GM21390 (cell line): ENCODE results near the gene RARG.
"Not testable (repeated sequence)": the region's sequence is repeated elsewhere in the genome, so short reads cannot be mapped to it uniquely, and the experiment has no call there.

ENCODE experiments used
- ATAC-seq: cut with Tn5 transposase; IDR thresholded peaks from one replicate; pipeline ENCODE4 v1.9.1; 2021; ENCODE audit not compliant: unreplicated experiment

Gene RARG

DNA sequence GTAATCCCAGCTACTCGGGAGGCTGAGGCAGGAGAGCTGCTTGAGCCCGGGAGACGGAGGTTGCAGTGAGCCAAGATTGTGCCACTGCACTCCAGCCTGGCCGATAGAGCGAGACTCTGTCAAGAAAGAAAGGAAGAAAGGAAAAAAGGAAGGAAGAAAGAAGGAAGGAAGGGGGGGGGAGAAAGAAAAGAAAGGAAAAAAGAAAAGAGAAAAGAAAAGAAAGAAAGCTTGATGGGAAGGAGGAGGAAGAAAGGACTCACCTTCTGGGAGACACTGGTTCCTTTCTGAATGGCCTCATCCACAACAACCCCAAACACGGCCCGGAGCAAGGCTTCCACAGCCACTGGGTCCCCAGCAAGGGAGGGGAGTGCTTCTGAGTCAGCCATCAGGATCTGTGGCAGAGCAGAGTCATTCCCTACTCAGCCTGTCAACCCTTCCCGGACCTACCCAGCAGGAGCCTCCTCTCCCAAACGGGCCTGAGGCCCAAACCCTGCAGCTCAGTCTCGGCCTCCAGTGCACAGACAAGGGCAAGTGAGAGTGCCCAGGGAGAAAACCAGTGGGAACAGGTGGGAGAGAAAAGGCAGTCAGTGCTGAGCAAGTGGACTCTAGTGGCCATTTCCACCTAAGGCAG lies 58.8 kb downstream of the RARG start:
- no peak for ATAC-seq

DNA sequence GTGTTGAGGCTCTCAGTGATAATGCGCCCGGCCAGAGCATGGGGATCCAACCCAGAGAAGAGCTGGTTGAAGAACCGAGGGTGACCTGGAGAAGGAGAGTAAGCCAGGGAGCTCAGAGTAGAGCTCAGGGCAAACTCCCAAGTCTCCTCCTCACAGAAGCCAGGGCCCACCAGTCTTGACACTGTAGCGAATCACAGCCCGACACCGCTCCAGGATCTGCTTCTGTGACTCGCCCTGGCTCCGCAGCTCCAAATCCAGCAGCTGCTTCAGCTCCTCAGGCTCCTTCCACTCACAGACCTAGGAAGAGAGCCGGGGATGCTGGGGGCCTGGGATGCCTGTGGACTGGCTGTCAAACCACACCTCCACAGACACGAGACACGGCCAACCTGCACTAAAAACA lies 59.7 kb downstream of the RARG start:
- no peak for ATAC-seq

DNA sequence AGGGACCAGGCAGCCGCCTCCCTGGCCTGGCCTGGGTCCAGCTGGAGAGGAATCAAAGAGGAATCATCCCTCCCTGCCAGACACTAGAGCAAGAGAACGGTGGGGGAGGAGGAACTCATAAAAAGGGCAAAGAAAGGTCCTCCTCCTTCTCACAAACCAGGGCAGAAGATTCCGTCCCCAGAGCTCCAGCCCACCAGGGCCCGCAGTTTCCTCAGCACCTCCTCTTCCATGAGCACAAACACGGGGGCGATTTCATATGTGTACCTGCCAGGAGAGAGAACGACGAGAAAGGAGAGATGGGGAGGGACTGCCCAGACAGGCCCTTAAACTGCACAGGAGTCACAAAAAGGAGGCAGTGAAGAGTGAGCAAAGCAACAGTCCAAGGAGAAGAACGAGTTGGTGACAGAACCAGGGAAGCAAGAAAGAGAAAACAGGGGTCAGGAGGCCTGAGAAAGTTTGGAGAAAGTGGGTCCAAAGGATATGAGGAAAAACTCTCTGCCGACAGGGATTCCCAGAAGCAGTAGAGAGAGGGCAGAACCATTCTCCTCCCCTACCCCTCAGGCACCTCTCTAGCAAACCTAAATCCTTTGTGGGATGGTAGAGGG lies 60.2 kb downstream of the RARG start:
- no peak for ATAC-seq

DNA sequence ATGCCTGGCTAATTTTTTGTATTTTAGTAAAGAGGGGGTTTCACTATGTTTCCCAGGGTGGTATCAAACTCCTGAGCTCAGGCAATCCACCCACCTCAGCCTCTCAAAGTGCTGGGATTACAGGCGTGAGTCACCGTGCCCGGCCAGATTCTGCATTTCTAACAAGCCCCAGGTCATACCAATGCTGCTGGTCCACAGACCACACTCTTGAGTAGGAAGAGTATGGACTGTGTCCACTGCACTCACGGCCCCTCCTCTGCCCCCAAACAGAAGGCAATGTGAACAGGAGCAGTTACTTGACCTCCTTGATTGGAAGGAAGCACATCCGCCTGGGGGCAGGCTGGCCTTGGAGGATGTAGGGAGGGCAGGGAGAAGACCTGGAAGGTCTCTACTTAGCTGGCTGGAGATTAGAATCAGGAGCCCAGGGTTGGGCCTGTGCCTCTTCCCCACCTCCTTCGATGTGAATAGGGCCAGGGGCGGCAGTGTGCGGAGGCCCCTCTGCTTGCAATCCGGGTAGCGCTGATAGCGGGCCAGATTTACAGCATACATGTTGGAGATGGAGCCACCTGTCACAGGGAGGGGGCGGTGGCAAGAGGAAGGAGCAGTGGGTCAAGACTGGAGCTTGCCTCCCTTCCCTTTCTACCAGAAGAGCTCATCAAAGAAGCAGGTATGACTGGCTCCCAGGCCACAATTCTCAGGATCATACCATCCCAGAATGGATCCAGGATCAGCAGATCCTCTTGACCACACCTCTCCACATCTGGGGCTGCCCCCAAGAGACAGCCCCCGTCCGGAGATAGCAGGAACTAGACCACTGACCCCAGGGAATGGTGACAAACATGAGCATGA lies 60.9 kb downstream of the RARG start:
- no peak for ATAC-seq

DNA sequence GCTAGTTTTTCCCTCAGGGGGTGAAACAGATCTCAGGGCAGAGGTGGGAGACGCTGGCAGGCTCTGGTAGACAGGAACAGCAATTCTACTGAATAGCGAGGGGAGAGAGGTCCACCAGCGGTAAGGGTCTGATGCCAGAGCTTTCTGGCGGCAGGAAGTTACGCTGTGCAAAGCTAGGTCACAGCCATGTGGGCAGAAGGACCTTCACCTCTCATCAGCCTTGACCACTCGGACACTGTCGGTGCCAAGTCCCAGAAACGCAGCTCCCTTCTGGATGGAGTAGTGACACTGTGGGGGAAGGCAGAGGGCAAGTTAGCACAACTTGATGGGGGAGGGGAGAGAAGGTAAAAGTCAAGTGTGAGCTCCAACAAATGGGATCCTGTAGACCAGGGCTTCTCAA lies 61.8 kb downstream of the RARG start:
- no peak for ATAC-seq

DNA sequence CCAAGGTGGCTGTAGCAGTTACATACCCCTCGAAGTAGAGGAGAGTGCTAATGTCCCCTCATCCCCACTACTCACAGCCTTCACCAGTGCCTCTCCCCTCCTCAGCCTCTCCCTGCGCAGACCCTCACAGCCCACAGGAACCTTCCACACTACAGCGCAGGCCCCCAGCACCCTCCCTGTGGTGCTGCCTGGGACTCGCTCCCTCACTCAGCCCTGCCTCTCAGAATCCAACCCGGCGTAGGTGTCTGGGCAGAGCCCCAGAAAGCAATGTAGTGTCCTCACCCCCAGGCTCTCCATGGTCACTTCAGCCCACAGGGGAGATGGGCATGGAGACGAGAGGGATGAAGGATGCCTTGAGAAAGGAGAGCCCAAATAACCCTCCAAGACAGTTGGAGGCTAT lies 62.4 kb downstream of the RARG start:
- ATAC-seq = no peak

DNA sequence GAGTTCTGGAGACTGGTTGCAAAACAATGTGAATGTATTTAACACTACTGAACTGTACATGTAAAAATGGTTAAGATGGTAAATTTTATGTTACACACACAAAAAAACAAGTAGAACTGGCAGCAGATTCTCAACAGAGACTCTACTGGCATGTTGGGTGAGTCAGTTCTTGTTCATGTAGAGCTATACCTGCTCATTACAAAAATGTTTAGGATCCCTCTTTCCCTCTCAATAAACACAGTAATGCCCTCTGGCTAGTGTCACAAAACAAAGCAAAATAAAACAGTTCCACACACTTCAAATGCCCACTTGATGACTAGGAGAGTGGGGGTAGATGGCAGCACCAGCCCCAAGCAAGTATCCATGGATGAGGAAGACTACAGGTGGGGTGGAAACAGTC lies 65.2 kb downstream of the RARG start:
- no peak for ATAC-seq

DNA sequence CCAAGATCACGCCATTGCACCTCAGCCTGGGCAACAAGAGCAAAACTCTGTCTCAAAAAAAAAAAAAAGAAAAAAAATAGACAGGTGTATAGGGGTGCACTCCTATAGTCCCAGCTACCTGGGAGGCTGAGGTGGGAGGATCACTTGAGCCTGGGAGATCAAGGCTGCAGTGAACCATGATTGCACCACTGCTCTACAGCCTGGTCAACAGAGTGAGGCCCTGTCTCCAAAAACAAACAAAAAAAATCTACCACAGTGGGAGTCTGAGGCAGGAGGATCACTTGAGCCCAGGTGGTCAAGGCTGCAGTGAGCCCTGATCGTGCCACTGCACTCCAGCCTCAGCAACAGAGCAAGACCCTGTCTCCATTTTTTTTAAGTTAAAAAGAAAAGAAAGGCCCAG lies 69.0 kb downstream of the RARG start:
- ATAC-seq = not testable (repeated sequence)

DNA sequence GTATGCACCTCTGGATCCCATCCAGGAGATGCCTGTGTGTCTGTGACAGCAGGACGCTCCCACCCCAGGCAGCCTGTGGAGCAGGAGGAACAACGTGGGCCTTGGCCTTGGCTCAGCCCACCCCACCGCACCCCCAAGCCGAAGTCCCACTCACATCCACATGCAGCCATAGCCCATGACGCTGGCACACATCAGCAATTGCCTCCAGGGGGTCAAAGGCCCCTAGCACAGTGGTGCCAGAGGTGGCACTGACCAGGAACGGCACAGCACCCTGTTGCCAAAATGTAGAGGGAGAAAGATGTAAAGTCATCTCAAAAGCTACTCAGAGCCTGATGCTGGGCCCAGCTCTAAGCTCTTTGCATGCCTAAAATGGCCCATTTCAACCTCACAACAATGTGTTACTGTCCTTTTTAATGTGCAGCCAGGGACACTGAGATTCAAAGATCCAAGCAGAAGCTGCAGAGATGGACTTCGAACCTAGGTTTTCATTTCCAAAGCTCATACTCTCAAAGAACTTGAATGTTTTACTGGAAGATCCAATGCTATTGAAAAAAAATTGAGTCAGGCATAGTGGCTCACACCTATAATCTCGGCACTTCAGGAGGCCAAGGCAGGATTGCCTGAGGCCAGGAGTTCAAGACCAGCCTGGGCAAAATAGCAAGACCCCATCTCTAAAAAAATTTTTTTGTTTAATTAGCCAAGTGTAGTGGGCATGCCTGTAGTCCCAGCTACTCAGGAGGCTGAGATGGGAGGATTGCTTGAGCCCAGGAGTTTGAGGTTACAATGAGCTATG lies 70.7 kb downstream of the RARG start:
- ATAC-seq = no peak

DNA sequence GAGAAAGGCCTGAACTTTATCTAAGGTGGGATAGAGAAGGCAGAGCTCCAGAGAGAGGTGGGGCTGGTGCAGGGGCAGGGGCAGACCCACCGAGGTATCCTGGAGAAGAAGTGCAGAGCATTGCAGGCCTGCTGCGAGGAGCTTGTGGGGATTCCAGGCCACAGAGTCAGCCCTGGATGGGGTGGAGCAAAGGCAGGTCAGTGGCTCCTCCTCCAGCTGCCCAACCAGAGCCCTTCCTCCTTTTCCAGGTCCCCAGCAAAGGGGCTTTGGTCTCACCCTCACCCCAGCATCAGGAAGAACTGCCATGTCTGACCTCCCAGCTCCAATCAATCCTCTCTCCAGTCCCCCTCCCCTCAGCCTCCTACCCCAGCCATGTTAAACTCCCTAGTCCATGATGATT lies 71.3 kb downstream of the RARG start:
- ATAC-seq = no peak
